ENCODE data around the gene TFDP1.

The TFDP1 gene

DNA sequence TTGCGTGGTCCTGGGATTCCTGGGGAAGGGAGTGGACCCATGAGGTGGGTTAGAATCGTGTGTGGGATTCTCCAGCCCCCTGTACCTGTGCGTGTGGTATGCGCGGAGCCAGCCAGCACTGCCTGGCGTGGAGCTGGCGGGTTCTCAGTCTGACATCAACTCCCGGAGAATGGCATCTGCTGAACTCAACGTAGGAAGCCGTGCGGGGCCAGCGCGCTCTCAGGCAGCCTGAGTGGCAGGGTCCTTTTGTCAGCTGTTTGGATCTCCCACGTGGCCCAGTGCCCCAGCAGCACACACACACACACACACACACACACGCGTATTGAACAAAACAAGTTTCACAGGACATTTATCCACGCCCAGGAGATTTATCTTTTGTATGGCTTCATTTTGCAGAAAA lies 45.3 kb downstream of the TFDP1 start:
- no peak overlapping the region for H3K18ac ChIP-seq (ENCODE audit: low read length)
- H3K9me3 ChIP-seq (ENCODE audit: insufficient read depth, low read depth, low read length) = peaks cover 7% of the 10 kb centered on the region
- H3K14ac ChIP-seq (ENCODE audit: low read length) = no peak overlapping the region
- no peaks in the 10 kb centered on the region for H3K27me3 ChIP-seq (ENCODE audit: insufficient read depth, low read length)
- no peak overlapping the region for H3K4ac ChIP-seq (ENCODE audit: low read depth, low read length)
- no peaks in the 10 kb centered on the region for H3K79me1 ChIP-seq (ENCODE audit: low read length)
- no peak overlapping the region for H2AFZ ChIP-seq (ENCODE audit: insufficient read depth, low read length, poor library complexity)
- no peak overlapping the region for H3K9ac ChIP-seq (ENCODE audit: low read length)
- no peak overlapping the region for H4K8ac ChIP-seq (ENCODE audit: low read depth, low read length)
- no peak overlapping the region for H3K4me2 ChIP-seq (ENCODE audit: low read length)
- WGBS (ENCODE audit: extremely low coverage, insufficient coverage, insufficient read length) = no CpG with 5 or more reads among the region's 17 CpGs
- H3K27ac ChIP-seq (ENCODE audit: low read depth, low read length) = no peak overlapping the region
- no peak overlapping the region for H3K4me3 ChIP-seq (ENCODE audit: low read depth, low read length)
- H2BK5ac ChIP-seq (ENCODE audit: low read depth, low read length, poor library complexity) = no peak overlapping the region
- H2BK120ac ChIP-seq (ENCODE audit: insufficient read depth, low read length, poor library complexity) = no peak overlapping the region
- peaks cover 0 to 4% of the 10 kb centered on the region in 2 experiments for H3K4me1 ChIP-seq (ENCODE audit: control insufficient read depth in 1 of 2, insufficient read depth in 2 of 2, low read length in 2 of 2)
- H2AK5ac ChIP-seq (ENCODE audit: low read length) = no peak overlapping the region
- H3K36me3 ChIP-seq (ENCODE audit: control insufficient read depth in 1 of 2, insufficient read depth in 2 of 2, low read length in 2 of 2) = peaks cover 52 to 57% of the 10 kb centered on the region in 2 experiments
- H2BK12ac ChIP-seq (ENCODE audit: low read length) = no peak overlapping the region
- no peak overlapping the region for H4K12ac ChIP-seq (ENCODE audit: low read depth, low read length)
- no peaks in the 10 kb centered on the region for H3K79me2 ChIP-seq (ENCODE audit: control insufficient read depth, insufficient read depth, low read length, poor library complexity)
- H4K91ac ChIP-seq (ENCODE audit: low read depth, low read length) = no peak overlapping the region
- no peak for DNase-seq
- H3K23ac ChIP-seq (ENCODE audit: low read length) = no peak overlapping the region

- Histone ChIP-seq H2BK120ac (ENCODE audit: insufficient read depth, low read length, poor library complexity) (no peak overlapping the region), H4K91ac (ENCODE audit: low read depth, low read length) (no peak overlapping the region), H3K4me2 (ENCODE audit: low read length) (no peak overlapping the region), H3K27ac (ENCODE audit: low read depth, low read length) (no peak overlapping the region), H3K23ac (ENCODE audit: low read length) (no peak overlapping the region), H3K4ac (ENCODE audit: low read depth, low read length) (no peak overlapping the region), H3K27me3 (ENCODE audit: insufficient read depth, low read length) (no peaks in the 10 kb centered on the region), H2BK5ac (ENCODE audit: low read depth, low read length, poor library complexity) (no peak overlapping the region), H3K18ac (ENCODE audit: low read length) (no peak overlapping the region), H3K9ac (ENCODE audit: low read length) (no peak overlapping the region), H3K79me1 (ENCODE audit: low read length) (no peaks in the 10 kb centered on the region), H3K4me3 (ENCODE audit: low read depth, low read length) (no peak overlapping the region), H4K8ac (ENCODE audit: low read depth, low read length) (no peak overlapping the region), H2AK5ac (ENCODE audit: low read length) (no peak overlapping the region), H4K12ac (ENCODE audit: low read depth, low read length) (no peak overlapping the region), H3K9me3 (ENCODE audit: insufficient read depth, low read depth, low read length) (peaks cover 7% of the 10 kb centered on the region), H3K14ac (ENCODE audit: low read length) (no peak overlapping the region), H3K79me2 (ENCODE audit: control insufficient read depth, insufficient read depth, low read length, poor library complexity) (no peaks in the 10 kb centered on the region), H3K4me1 (ENCODE audit: control insufficient read depth in 1 of 2, insufficient read depth in 2 of 2, low read length in 2 of 2) (peaks cover 0 to 4% of the 10 kb centered on the region in 2 experiments), H3K36me3 (ENCODE audit: control insufficient read depth in 1 of 2, insufficient read depth in 2 of 2, low read length in 2 of 2) (peaks cover 54 to 61% of the 10 kb centered on the region in 2 experiments), H2AFZ (ENCODE audit: insufficient read depth, low read length, poor library complexity) (no peak overlapping the region), H2BK12ac (ENCODE audit: low read length) (no peak overlapping the region)
- no CpG with 5 or more reads among the region's 11 CpGs for WGBS (ENCODE audit: extremely low coverage, insufficient coverage, insufficient read length)
- DNase-seq = no peak
Observed at GRCh38 chr13:113630296-113630695, 45.7 kb downstream of the TFDP1 start.

DNA sequence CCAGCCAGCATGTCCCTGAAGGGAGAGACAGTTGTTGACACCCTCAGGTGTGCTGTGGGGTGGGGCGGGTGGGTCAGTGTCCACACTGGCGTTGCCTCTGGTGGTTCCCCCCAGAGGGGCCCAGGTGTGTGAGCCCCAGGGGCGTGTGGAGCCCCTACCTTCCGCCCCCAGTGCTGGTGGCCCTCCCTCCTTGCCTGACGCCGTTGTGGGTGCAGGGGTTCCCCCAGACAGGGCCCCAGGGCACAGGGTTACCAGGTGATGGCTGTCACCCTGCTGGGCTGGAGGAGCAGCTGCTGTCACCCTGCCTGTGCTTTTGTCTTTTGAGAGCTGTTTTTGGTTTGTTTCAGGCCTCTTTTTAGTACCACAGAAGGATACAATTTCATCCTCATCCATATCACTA lies 46.3 kb downstream of the TFDP1 start:
- Histone ChIP-seq H3K14ac (ENCODE audit: low read length) (no peak overlapping the region), H3K23ac (ENCODE audit: low read length) (no peak overlapping the region), H2AFZ (ENCODE audit: insufficient read depth, low read length, poor library complexity) (no peak overlapping the region), H2BK12ac (ENCODE audit: low read length) (no peak overlapping the region), H3K27me3 (ENCODE audit: insufficient read depth, low read length) (no peaks in the 10 kb centered on the region), H2BK5ac (ENCODE audit: low read depth, low read length, poor library complexity) (no peak overlapping the region), H4K12ac (ENCODE audit: low read depth, low read length) (no peak overlapping the region), H3K4me1 (ENCODE audit: control insufficient read depth in 1 of 2, insufficient read depth in 2 of 2, low read length in 2 of 2) (peaks cover 0 to 4% of the 10 kb centered on the region in 2 experiments), H3K18ac (ENCODE audit: low read length) (no peak overlapping the region), H3K27ac (ENCODE audit: low read depth, low read length) (no peak overlapping the region), H2AK5ac (ENCODE audit: low read length) (no peak overlapping the region), H3K9ac (ENCODE audit: low read length) (no peak overlapping the region), H4K91ac (ENCODE audit: low read depth, low read length) (no peak overlapping the region), H3K9me3 (ENCODE audit: insufficient read depth, low read depth, low read length) (peaks cover 7% of the 10 kb centered on the region), H3K4me2 (ENCODE audit: low read length) (no peak overlapping the region), H3K36me3 (ENCODE audit: control insufficient read depth in 1 of 2, insufficient read depth in 2 of 2, low read length in 2 of 2) (peaks cover 59 to 67% of the 10 kb centered on the region in 2 experiments), H3K4ac (ENCODE audit: low read depth, low read length) (no peak overlapping the region), H3K79me2 (ENCODE audit: control insufficient read depth, insufficient read depth, low read length, poor library complexity) (no peaks in the 10 kb centered on the region), H3K4me3 (ENCODE audit: low read depth, low read length) (no peak overlapping the region), H4K8ac (ENCODE audit: low read depth, low read length) (no peak overlapping the region), H2BK120ac (ENCODE audit: insufficient read depth, low read length, poor library complexity) (no peak overlapping the region), H3K79me1 (ENCODE audit: low read length) (no peaks in the 10 kb centered on the region)
- no peak for DNase-seq
- no CpG with 5 or more reads among the region's 6 CpGs for WGBS (ENCODE audit: extremely low coverage, insufficient coverage, insufficient read length)

- no peak overlapping the region for H4K91ac ChIP-seq (ENCODE audit: low read depth, low read length)
- H3K4me1 ChIP-seq (ENCODE audit: control insufficient read depth in 1 of 2, insufficient read depth in 2 of 2, low read length in 2 of 2) = peaks cover 0 to 4% of the 10 kb centered on the region in 2 experiments
- no peak overlapping the region for H2BK12ac ChIP-seq (ENCODE audit: low read length)
- no peak overlapping the region for H3K4me2 ChIP-seq (ENCODE audit: low read length)
- H3K9ac ChIP-seq (ENCODE audit: low read length) = no peak overlapping the region
- no peak overlapping the region for H4K12ac ChIP-seq (ENCODE audit: low read depth, low read length)
- H2BK120ac ChIP-seq (ENCODE audit: insufficient read depth, low read length, poor library complexity) = no peak overlapping the region
- peaks cover 67 to 72% of the 10 kb centered on the region in 2 experiments for H3K36me3 ChIP-seq (ENCODE audit: control insufficient read depth in 1 of 2, insufficient read depth in 2 of 2, low read length in 2 of 2)
- H2AK5ac ChIP-seq (ENCODE audit: low read length) = no peak overlapping the region
- no peak overlapping the region for H3K23ac ChIP-seq (ENCODE audit: low read length)
- no CpG with 5 or more reads among the region's 42 CpGs for WGBS (ENCODE audit: extremely low coverage, insufficient coverage, insufficient read length)
- no peak for DNase-seq
- H3K79me2 ChIP-seq (ENCODE audit: control insufficient read depth, insufficient read depth, low read length, poor library complexity) = no peaks in the 10 kb centered on the region
- no peak overlapping the region for H2AFZ ChIP-seq (ENCODE audit: insufficient read depth, low read length, poor library complexity)
- H3K4ac ChIP-seq (ENCODE audit: low read depth, low read length) = no peak overlapping the region
- H3K27ac ChIP-seq (ENCODE audit: low read depth, low read length) = no peak overlapping the region
- H3K9me3 ChIP-seq (ENCODE audit: insufficient read depth, low read depth, low read length) = peaks cover 7% of the 10 kb centered on the region
- H4K8ac ChIP-seq (ENCODE audit: low read depth, low read length) = no peak overlapping the region
- no peaks in the 10 kb centered on the region for H3K79me1 ChIP-seq (ENCODE audit: low read length)
- no peaks in the 10 kb centered on the region for H3K27me3 ChIP-seq (ENCODE audit: insufficient read depth, low read length)
- no peak overlapping the region for H2BK5ac ChIP-seq (ENCODE audit: low read depth, low read length, poor library complexity)
- no peak overlapping the region for H3K14ac ChIP-seq (ENCODE audit: low read length)
- H3K18ac ChIP-seq (ENCODE audit: low read length) = no peak overlapping the region
- no peak overlapping the region for H3K4me3 ChIP-seq (ENCODE audit: low read depth, low read length)
Observed at GRCh38 chr13:113631341-113632095, 47.0 kb downstream of the TFDP1 start.

All from trophoblast cell (in vitro differentiated cells and primary cell).